ENCODE results near the gene ELFN1.

DNA sequence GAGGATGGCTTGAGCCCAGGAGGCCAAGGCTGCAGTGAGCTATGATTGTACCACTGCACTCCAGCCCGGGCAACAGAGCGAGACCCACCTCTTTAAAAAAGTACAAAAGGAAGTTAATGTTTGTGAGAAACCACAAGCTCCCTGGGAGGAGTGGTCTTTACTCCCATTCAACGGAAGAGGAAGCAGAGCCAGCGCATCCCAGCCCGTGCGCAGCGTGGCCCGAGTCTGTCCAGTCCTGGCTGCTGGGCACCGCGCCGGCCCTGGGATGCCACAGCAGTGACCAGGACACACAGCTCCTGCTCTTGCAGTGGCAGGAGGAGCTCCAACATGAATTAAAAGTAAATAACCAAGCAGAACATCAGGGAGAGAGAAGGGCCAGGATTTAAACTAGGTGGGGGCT lies 68.4 kb downstream of the ELFN1 start:
- no peak for TF ChIP-seq CTCF (IDR thresholded peaks at IDR 0.05)
- no peak for TF ChIP-seq POLR2AphosphoS5 (IDR thresholded peaks at IDR 0.05; ENCODE audit: insufficient read depth in 1 of 2, low read depth in 1 of 2)
- no peak for TF ChIP-seq POLR2A (IDR thresholded peaks at IDR 0.05)
